Heart left ventricle (tissue), 13 donors: ENCODE data around the gene NME1.

ENCODE experiments used
- POLR2A ChIP-seq, 2 donors: fragments of 450-650 bp; IDR thresholded peaks; one replicate each; pipeline ENCODE4 v1.6.1; 2017; ENCODE audit warnings: antibody characterized with exemption in 2 of 2, mild to moderate bottlenecking in 2 of 2, moderate library complexity in 2 of 2
- TF ChIP-seq, protein P1 (sequence below), 12 donors: fragments of 200-600 bp; sonication (generic) in 4 of 12; IDR thresholded peaks; one replicate each; pipeline versions ENCODE4 v1.5.0 to v1.8.0; 2018 to 2022; ENCODE audit warnings: antibody characterized with exemption in 12 of 12, mild to moderate bottlenecking in 5 of 12
- donor health status: ischemic (EF 13 %, LVEDD 7.1; RV severe dilation, severe dysfunction).
- donor health status: DM: no; HTN: yes; CAD: no.
- donor health status: DM: no; HTN: no; CAD: no.
- donor health status: ischemic (EF 25% LVEDD 6.9; RV normal size, moderate dysfunction).
- donor health status: ischemic (EF 25% LVEDD 5.7; RV mildly dilated, moderate dysfunction).
- donor health status: ischemic (EF 35%, LVEDD 5.7; RV mildly dilated, moderate dysfunction).
- donor health status: nonischemic (EF 11% LVEDD 7.7; RV severe dilation, severe dysfunction).
- donor health status: DM: yes; HTN: yes; CAD: no.
- donor health status: PGD.
- donor health status: ischemic (EF 29% LVEDD 5.4; RV normal size, mild dysfunction).
- donor health status: nonischemic (EF 23%, LVEDD 6.1; RV moderate dilation, normal function).

DNA sequence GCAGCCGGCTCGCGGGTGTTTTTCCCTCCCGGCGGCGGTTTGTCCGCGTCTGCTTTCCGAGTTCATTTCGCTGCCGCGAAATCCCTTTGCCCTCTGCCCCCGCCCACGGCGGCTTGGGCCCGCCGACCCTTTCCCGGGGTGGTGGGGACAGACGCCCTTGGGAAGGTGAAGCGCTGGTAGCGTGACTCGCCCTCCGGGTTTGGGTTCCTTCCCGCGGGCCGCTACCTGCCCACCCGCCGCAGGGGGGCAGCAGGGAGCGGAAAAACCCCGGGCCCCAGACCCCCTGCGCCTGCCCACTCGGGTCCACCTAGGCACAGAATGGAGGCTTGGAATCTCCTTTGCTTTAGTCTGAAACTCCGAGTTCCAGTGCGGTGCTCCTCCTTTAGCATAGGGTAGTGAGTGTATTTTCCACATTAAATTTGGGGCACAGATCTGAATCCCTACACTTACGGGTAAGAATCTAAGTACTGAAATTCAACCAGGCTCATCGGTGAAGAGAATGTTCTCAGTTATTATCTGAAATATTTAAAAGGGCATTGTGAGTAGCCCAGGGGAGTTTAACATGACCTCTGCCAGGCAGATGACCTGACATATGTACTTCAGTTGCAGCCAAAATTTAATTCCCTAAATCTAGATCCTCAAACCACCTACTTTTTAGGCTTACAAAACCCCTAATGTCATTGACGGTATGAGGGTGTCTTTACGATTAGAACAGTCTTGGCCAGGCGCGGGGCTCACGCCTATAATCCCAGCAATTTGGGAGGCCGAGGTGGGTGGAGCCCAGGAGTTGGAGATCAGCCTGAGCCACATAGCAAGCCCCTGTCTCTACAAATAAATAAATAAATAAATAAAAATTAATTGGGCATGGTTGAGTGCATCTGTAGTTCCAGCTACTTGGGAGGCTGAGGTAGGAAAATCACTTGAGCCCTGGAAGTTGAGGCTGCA lies 13.9 kb downstream of the NME1 start:
- TF ChIP-seq POLR2A (IDR thresholded peaks at IDR 0.05) = no peak
- TF ChIP-seq, protein P1, sequence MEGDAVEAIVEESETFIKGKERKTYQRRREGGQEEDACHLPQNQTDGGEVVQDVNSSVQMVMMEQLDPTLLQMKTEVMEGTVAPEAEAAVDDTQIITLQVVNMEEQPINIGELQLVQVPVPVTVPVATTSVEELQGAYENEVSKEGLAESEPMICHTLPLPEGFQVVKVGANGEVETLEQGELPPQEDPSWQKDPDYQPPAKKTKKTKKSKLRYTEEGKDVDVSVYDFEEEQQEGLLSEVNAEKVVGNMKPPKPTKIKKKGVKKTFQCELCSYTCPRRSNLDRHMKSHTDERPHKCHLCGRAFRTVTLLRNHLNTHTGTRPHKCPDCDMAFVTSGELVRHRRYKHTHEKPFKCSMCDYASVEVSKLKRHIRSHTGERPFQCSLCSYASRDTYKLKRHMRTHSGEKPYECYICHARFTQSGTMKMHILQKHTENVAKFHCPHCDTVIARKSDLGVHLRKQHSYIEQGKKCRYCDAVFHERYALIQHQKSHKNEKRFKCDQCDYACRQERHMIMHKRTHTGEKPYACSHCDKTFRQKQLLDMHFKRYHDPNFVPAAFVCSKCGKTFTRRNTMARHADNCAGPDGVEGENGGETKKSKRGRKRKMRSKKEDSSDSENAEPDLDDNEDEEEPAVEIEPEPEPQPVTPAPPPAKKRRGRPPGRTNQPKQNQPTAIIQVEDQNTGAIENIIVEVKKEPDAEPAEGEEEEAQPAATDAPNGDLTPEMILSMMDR (IDR thresholded peaks at IDR 0.05) = peak; percentile 33 to 73 (median 64)
